ENCODE measurements around the gene C1QA. TPM values are rescaled to one million over a fixed set of nuclear protein-coding genes. Genes with fewer than 3 reads are reported as not detected.

Gene C1QA, protein sequence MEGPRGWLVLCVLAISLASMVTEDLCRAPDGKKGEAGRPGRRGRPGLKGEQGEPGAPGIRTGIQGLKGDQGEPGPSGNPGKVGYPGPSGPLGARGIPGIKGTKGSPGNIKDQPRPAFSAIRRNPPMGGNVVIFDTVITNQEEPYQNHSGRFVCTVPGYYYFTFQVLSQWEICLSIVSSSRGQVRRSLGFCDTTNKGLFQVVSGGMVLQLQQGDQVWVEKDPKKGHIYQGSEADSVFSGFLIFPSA
- total RNA-seq (2014; rRNA removed; shearing (Covaris generic)), result not detected in 2 replicates

DNA sequence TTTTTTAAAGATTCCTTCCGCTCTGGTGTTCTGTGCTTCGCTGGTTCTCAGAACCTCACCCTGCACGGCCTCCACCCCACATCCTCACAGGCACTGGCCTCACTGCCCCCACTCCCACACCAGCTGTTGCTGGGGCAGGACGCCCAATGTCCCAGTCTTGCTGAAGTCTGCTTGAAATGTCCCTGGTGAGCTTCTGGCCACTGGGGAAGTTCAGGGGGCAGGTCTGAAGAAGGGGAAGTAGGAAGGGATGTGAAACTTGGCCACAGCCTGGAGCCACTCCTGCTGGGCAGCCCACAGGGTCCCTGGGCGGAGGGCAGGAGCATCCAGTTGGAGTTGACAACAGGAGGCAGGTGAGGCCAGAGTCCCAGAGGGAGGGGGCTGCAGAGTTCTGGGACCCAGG is at the start of gene C1QA:
TSS of gene C1QA (plus strand) at position 276 of the 400 bp plus-strand sequence. CDS start 989 bp downstream, outside the sequence.
- no peak for DNase-seq (ENCODE audit: low read depth)

DNA sequence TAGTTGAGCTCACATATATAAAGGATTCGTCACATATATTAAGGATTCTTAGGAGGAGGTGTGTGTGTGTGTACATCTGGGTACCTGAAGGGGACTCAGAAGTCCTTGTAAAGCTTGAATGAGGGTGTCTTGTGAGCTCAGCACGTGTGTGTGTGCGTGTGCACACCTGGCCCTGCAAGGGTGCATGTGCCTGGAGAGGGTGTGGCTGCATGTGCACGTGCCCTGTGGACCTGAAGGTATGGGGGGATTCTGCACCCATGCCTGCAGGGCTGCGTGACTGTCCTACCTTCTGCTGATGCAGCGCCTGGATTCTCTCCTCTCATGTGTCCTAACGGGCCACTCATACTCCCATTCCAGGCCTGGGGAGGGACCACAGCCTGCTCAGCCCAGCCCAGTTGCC is 49.2 kb upstream of the C1QA start:
- no peak for DNase-seq (ENCODE audit: low read depth)

DNA sequence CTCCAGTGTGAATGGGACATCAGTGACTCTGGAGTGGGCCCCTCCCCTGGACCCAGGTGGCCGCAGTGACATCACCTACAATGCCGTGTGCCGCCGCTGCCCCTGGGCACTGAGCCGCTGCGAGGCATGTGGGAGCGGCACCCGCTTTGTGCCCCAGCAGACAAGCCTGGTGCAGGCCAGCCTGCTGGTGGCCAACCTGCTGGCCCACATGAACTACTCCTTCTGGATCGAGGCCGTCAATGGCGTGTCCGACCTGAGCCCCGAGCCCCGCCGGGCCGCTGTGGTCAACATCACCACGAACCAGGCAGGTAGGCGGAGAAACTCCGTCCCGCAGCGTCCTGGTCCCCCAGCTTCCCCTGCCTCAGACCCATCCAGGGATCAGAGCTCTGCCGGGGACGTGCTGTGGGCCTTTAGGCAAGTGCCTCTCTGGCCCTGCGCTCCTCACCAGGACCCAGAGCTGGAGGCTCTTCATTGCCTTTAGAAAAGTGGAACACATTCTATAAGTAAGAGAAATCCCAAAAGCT is 47.5 kb upstream of the C1QA start:
- DNase-seq (ENCODE audit: low read depth), result no peak

DNA sequence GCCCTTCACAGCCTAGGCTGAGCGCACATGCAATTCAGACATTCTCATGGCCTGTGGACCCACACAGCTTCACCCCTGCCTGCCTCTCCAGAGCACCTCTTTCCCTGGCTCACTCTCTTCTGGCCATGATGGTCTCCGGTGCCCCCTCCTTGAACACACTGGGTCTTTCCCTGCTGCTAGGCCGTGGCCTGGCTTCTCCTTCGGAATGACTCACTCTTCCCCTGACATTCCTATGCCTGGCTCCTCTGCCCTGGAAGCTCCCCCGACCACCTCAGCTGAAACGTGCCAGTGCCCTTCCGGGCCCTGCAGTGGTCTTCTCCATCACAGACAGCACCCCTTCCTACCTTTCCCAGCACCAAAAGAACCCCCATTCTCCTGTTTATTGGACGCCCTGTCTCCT is 44.9 kb upstream of the C1QA start:
- no peak for DNase-seq (ENCODE audit: low read depth)

DNA sequence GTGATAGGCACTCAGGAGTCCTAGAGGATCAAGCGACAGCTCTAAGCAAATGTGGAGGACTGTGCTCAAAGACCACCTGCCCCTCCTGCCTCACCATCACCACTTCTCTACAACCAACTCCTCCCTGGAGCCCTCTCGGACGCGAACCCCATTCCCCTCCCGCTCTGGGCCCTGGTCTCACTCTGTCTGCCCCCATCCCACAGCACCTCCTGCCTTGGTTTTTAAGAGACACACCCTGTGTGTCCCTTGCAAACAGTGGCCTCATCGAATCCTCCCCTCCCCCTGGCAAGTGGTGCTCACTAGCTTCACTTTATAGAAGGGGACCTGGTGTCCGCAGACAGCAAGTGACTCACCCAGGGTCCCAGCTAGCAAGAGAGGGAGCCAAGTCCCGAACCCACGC is 44.4 kb upstream of the C1QA start:
- DNase-seq (ENCODE audit: low read depth), result no peak

GRCh38 chr1:22592919-22593790 is 43.3 kb upstream of the C1QA start:
- DNase-seq (ENCODE audit: low read depth), result no peak

GRCh38 chr1:22594396-22594795 is 42.0 kb upstream of the C1QA start:
- no peak for DNase-seq (ENCODE audit: low read depth)

- DNase-seq (ENCODE audit: low read depth), result no peak
Measured at GRCh38 chr1:22595108-22595507, 41.3 kb upstream of the C1QA start.

DNA sequence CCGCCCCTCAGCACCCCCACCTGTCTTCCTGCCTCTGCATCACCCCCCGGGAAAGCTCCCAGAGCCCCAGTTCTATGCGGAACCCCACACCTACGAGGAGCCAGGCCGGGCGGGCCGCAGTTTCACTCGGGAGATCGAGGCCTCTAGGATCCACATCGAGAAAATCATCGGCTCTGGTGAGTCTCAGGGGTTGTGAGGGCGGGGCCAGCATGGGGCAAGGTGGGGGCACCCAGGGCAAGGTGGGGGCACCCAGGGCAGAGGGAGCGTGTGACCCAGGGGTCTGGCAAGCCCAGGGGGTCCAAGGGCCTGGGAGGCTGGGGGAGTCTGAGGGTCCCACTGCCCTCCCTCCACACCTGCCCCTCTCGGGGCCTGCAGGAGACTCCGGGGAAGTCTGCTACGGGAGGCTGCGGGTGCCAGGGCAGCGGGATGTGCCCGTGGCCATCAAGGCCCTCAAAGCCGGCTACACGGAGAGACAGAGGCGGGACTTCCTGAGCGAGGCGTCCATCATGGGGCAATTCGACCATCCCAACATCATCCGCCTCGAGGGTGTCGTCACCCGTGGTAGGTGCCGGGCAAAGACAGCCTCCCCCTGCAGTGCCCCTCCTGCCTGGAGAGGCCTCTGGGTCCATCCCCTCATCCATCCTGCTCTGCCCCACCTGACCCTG is 39.0 kb upstream of the C1QA start:
- DNase-seq (ENCODE audit: low read depth), result no peak

DNA sequence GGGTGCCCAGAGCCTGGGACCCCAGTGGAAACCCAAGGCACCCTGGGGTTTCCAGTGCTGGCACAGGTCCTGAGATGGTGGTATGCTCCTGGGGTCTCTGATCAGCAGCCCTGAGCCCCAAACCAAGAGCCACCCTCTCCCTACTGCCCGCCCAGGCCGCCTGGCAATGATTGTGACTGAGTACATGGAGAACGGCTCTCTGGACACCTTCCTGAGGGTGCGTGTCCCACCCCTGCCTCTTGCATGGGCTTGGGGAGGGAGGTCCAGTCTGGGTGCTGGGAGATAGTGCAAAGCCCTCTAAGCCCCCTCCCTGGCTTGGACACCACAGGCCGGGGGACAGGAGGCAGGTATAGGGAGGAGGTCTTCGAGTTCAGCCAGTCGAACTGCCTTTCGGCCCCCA is 38.4 kb upstream of the C1QA start:
- DNase-seq (ENCODE audit: low read depth), result no peak

- DNase-seq (ENCODE audit: low read depth), result no peak
Measured at GRCh38 chr1:22598736-22599135, 37.7 kb upstream of the C1QA start.

DNA sequence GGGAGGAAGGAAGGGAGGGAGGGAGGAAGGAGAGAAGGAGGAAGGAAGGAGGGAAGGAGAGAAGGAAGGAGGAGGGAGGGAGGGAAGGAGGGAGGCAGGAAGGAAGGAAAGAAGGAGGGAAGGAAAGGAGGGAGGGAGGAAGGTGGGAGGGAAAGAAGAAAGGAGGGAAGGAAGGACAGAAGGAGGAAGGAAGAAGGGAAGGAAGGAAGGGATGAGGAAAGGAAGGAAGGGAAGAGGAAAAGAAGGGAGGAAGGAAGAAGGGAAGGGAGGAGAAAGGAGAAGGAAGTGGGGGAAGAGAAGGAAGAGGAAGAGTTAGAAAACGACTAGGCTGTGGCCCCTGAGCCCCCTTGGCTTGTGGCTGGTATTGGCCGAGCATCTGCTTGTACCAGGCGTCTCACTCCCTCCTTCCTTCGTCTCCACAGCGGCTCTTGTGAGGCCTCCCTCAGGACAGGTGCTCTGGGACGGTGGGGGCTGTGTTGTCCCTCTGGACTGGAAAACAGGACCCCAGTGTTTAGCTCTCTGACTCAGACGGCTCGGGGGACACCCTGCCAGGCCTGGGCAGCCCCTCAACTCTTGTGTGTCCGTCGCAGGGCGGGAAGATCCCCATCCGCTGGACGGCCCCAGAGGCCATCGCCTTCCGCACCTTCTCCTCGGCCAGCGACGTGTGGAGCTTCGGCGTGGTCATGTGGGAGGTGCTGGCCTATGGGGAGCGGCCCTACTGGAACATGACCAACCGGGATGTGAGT is 36.2 kb upstream of the C1QA start:
- peak; percentile 4 for DNase-seq (ENCODE audit: low read depth)

DNA sequence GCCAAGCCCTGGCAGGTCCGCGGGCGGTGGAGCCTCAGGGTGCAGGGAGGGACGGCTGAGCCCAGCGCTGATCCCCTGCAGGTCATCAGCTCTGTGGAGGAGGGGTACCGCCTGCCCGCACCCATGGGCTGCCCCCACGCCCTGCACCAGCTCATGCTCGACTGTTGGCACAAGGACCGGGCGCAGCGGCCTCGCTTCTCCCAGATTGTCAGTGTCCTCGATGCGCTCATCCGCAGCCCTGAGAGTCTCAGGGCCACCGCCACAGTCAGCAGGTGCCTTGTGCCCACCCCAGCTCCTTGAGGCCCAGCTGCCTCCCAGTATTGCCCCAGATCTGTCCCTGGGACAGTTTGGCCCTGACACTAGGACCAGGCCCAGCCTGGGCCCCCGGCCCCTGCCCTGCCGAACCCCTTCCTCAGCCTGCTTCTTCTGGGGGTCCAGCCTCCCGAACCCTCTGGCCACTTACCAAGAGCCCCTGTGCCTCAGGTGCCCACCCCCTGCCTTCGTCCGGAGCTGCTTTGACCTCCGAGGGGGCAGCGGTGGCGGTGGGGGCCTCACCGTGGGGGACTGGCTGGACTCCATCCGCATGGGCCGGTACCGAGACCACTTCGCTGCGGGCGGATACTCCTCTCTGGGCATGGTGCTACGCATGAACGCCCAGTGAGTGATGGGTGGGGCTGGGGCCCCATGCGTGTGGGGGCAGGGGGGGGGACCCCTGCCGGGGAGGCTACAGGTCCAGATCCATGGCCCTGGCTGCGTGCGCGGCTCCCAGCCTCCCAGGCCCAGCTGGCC is 35.4 kb upstream of the C1QA start:
- DNase-seq (ENCODE audit: low read depth), result no peak

DNA sequence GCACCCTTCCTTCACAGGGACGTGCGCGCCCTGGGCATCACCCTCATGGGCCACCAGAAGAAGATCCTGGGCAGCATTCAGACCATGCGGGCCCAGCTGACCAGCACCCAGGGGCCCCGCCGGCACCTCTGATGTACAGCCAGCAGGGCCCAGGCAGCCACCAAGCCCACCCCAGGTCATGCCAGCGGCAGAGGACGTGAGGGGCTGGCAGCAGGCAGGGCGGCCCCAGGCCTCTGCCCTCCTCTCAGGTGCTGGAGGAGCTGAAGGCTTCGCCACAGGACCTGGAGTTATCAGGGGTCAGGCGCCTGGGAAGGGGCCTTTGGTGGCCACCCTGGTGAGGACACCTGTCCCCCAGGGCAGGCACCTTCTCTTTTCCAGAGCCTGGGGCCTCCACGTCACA is 34.8 kb upstream of the C1QA start:
- no peak for DNase-seq (ENCODE audit: low read depth)

DNA sequence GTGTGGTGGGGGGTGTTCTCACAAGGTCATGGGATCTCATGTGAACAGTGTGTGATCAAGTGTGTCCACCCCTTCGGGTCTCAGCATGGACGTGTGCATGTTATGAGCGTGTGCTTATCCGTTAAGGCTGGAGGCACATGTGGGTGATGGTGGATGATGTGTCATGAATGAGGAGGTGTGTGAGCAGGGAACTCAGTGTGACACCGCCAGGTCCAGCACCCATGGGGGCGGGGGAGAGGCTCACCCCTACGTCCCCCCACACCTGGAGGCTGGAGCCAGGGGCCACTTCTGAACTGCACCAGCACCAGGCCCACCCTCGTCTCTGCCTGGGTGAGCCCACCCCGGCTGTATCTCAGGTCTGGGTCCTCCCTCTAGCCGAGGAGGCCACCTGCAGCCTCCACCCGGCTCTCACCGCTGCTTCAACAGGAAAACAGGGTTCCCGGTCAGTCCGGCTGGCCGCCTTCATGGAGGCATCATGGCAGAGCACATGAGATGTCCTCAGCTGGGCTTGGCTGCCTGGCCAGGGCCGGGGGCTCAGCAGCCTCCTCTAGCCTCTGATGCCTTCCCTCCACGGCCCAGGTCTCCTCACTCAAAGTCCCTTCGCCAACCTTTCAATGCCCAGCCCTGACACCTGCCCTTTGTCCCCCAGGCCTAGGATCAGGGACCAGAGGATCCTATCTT is 34.2 kb upstream of the C1QA start:
- no peak for DNase-seq (ENCODE audit: low read depth)

DNA sequence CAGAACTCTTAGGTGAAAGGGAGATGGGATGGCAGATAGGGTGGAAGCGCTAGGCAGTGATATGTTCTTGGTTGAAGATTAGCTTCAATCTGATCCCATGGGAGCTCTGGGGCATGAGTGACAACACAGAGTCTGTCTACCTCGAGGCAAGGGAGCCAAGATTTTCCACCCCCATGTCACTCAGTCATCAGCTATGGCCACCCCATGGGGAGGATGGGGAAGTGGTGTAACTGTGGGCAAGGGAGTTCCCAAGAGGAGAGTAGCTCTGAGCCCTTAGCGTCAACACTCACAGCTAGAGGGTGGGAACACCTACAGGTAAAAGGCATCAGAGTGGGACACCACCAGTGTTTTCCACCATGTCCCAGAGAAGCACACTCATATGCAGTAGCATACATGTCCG is 30.3 kb upstream of the C1QA start:
- DNase-seq (ENCODE audit: low read depth), result no peak

- DNase-seq (ENCODE audit: low read depth), result no peak
Measured at GRCh38 chr1:22607154-22607553, 29.3 kb upstream of the C1QA start.

DNA sequence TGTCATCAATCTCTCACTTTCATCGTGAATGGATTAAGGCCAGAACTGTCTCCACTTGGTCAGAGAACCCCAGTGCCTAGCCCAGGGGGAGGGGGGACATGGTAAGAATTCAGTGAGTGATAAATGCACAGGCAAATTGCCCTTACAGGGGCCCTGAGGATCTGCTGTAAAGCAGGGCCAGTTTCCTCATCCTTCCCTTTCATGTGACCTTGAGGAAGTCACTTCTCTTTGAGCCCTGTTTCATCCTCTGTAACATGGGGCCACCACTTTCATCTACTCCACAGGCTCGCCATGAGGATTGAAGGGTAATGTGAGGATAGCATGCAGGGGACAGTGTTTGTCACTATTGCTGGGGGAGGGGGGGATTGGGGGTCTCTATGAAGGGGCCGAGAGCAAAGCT is 28.1 kb upstream of the C1QA start:
- DNase-seq (ENCODE audit: low read depth), result no peak

GRCh38 chr1:22609291-22609690 is 27.1 kb upstream of the C1QA start:
- DNase-seq (ENCODE audit: low read depth), result no peak

DNA sequence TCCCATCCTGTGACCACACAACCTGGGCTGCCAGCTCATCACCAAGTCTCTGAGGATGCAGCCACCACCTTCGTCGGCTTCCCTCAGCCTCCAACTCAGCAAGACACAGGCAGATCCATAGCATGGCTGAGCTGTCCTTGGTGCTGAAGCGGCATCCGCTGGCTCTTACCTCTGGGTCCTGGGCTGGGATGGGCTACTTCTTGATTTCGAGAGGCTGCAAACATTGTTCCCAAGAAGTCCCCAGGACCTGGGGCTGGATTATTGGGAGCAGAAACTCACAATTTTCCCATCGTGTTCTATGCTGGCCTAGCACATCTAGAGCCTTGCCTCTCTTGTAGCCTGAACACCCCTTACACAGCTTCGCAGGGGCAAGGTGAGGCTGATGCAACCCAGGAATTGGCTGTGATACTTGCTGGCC is 24.9 kb upstream of the C1QA start:
- DNase-seq (ENCODE audit: low read depth), result peak; percentile 55

All from RPMI7951 (cell line).